Measurements from ENCODE around the gene HMX2. TPM values are rescaled to one million over a fixed set of nuclear protein-coding genes. Genes with fewer than 3 reads are reported as not detected.

Gene HMX2
- total RNA-seq, 2 donors from 2014 or later, result 1.0 TPM; not detected in 1

GRCh38 chr10:123194056-123194455, 46.1 kb downstream of the HMX2 start:
- WGBS, result 97% methylated on average over 9 of the region's 9 CpGs
- H3K27me3 ChIP-seq (replicated peaks; ENCODE audit: insufficient read depth), result no peaks in the 10 kb centered on the region
- H3K4me1 ChIP-seq (replicated peaks), result no peaks in the 10 kb centered on the region
- H3K27ac ChIP-seq, result no peak overlapping the region
- H3K36me3 ChIP-seq, result no peaks in the 10 kb centered on the region
- TF ChIP-seq POLR2A (IDR thresholded peaks at IDR 0.05) (no peak), CTCF (IDR thresholded peaks at IDR 0.05) (no peak), POLR2AphosphoS5 (IDR thresholded peaks at IDR 0.05) (no peak)
- intact Hi-C loops (cut with DNase I), result no loop called here
- no peaks in the 10 kb centered on the region for H3K9me3 ChIP-seq
- DNase-seq (ENCODE audit: low spot score), result no peak
- H3K4me3 ChIP-seq, result no peak overlapping the region

Other genes starting within 250 kb of the HMX2 start
- gene FAM24A, start 237.5 kb upstream of the HMX2 start, total RNA-seq, result not detected
- gene C10orf88, start 193.9 kb upstream of the HMX2 start, total RNA-seq, result 10 to 100 TPM in 1 of 2 donors, 1 to 10 TPM in 1; 6.6 to 15.2 TPM
- gene PSTK, start 167.7 kb upstream of the HMX2 start, total RNA-seq, result 1 to 10 TPM; 5.1 to 10.0 TPM
- 10 to 100 TPM in 1 of 2 donors, 1 to 10 TPM in 1; 9.8 to 15.8 TPM for gene IKZF5, start 139.3 kb upstream of the HMX2 start, total RNA-seq
- 10 to 100 TPM; 17.2 to 38.6 TPM for gene ACADSB, start 139.1 kb upstream of the HMX2 start, total RNA-seq
- not detected for gene HMX3, start 12.2 kb upstream of the HMX2 start, total RNA-seq
- 10 to 100 TPM; 69.3 to 87.7 TPM for gene BUB3, start 6.3 kb downstream of the HMX2 start, total RNA-seq